ENCODE results near the gene FASLG. TPM values are rescaled to one million over a fixed set of nuclear protein-coding genes. Genes with fewer than 3 reads are reported as not detected.
"Not testable (repeated sequence)": the region's sequence is repeated elsewhere in the genome, so short reads cannot be mapped to it uniquely, and the experiment has no call there.

Gene FASLG
- total RNA-seq, 1 donor from 2014 or later, result not detected

DNA sequence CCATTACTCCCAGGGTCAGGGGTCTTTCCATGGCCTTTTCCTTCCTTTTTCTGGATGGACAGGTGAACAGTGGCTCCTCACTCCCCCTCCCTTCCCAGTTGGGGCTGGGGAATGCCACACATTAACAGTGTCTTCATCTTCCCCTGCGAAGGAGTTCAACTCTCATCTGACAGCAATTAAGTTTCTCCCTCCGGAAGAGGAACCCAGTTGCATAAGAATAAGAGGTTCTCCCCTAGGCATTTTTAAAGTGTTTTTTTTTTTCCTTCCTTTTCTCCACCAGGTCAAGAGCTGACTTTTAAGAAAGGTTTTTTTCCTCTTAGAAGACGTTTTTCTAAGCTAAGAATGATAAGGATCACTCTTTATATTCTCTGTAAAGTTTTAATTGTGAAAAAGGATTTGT is 42.3 kb upstream of the FASLG start:
- DNase-seq, result no peak
- H3K4me1 ChIP-seq, result no peaks in the 10 kb centered on the region
- H3K27ac ChIP-seq (replicated peaks), result no peak overlapping the region
- no peaks in the 10 kb centered on the region for H3K36me3 ChIP-seq
- no peak overlapping the region for H3K4me3 ChIP-seq
- TF ChIP-seq, protein P1, sequence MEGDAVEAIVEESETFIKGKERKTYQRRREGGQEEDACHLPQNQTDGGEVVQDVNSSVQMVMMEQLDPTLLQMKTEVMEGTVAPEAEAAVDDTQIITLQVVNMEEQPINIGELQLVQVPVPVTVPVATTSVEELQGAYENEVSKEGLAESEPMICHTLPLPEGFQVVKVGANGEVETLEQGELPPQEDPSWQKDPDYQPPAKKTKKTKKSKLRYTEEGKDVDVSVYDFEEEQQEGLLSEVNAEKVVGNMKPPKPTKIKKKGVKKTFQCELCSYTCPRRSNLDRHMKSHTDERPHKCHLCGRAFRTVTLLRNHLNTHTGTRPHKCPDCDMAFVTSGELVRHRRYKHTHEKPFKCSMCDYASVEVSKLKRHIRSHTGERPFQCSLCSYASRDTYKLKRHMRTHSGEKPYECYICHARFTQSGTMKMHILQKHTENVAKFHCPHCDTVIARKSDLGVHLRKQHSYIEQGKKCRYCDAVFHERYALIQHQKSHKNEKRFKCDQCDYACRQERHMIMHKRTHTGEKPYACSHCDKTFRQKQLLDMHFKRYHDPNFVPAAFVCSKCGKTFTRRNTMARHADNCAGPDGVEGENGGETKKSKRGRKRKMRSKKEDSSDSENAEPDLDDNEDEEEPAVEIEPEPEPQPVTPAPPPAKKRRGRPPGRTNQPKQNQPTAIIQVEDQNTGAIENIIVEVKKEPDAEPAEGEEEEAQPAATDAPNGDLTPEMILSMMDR (IDR thresholded peaks at IDR 0.05; ENCODE audit: borderline replicate concordance), result no peak
- H3K27me3 ChIP-seq (ENCODE audit: low read depth), result no peaks in the 10 kb centered on the region
- H3K9me3 ChIP-seq (replicated peaks), result peaks cover 52% of the 10 kb centered on the region
- intact Hi-C loops (cut with micrococcal nuclease), result no loop called here

DNA sequence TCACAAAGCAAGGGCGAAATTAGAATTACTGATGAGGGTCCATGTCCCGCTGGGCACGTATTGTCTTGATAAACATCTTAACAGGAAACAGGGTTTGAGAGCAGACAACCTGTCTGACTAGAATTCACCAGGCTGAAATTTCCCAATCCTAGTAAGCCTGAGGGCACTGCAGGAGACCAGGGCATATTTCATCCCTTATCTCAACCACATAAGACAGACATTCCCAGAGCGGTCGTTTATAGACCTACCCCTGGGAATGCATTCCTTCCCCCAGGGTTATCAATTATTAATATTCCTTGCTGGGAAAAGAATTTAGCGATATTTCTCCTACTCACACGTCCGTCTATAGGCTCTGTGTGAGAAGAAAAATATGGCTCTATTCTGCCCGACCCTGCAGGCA is 38.3 kb upstream of the FASLG start:
- H3K36me3 ChIP-seq; H3K27ac ChIP-seq (replicated peaks); H3K4me3 ChIP-seq; intact Hi-C loops (cut with micrococcal nuclease); DNase-seq; H3K4me1 ChIP-seq; H3K27me3 ChIP-seq (ENCODE audit: low read depth): not testable (repeated sequence)
- peaks cover 55% of the 10 kb centered on the region for H3K9me3 ChIP-seq (replicated peaks)

DNA sequence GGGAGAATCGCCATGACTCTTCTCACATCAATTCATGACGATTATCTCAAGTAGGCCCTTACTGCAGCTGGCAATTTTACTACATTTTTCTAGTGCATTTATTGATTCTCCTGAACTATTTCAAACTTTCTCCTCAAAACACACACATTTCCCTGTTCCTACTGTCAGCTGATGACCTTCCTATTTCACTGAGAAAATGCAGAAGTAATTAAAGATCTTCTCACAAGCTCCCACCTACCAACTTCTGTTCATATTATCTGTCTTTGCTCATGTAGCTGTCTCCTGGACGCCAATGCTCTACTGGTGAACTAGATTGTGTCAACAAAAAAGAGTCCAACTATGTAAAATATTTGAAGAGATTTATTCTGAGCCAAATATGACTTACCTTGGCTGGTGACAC is 36.4 kb upstream of the FASLG start:
- Histone ChIP-seq H3K4me3 (no peak overlapping the region), H3K36me3 (no peaks in the 10 kb centered on the region), H3K27ac (replicated peaks) (no peak overlapping the region), H3K9me3 (replicated peaks) (peaks cover 43% of the 10 kb centered on the region), H3K27me3 (ENCODE audit: low read depth) (no peaks in the 10 kb centered on the region), H3K4me1 (no peaks in the 10 kb centered on the region)
- intact Hi-C loops (cut with micrococcal nuclease), result no loop called here
- TF ChIP-seq, protein P1 (IDR thresholded peaks at IDR 0.05; ENCODE audit: borderline replicate concordance), result no peak
- no peak for DNase-seq

GRCh38 chr1:172623748-172624147 is 35.2 kb upstream of the FASLG start:
- intact Hi-C loops (cut with micrococcal nuclease), result no loop called here
- Histone ChIP-seq H3K27ac (replicated peaks) (no peak overlapping the region), H3K4me3 (no peak overlapping the region), H3K27me3 (ENCODE audit: low read depth) (no peaks in the 10 kb centered on the region), H3K36me3 (no peaks in the 10 kb centered on the region), H3K4me1 (no peaks in the 10 kb centered on the region), H3K9me3 (replicated peaks) (peaks cover 31% of the 10 kb centered on the region)
- no peak for DNase-seq
- TF ChIP-seq, protein P1 (IDR thresholded peaks at IDR 0.05; ENCODE audit: borderline replicate concordance), result no peak

DNA sequence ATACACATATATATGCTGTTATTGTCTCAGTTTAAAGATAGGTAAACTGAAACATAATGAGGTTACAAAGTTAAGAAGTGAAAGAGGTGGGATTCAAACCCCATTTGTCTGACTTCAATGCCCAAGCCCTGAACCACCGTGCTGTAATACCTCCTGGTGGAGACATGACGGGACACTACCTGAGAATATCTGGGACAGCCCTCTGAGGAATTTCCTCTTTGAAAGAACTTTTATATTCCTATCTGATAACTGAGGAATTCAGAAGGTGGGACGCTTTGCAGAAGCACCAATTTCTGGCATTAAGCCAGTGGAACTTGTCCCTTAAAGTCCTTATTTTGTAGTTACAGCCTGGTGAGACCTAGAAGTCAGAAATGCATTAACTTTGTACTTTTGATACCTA is 32.1 kb upstream of the FASLG start:
- Histone ChIP-seq H3K27ac (replicated peaks) (no peak overlapping the region), H3K36me3 (no peaks in the 10 kb centered on the region), H3K4me1 (no peaks in the 10 kb centered on the region), H3K27me3 (ENCODE audit: low read depth) (no peaks in the 10 kb centered on the region), H3K4me3 (no peak overlapping the region), H3K9me3 (replicated peaks) (peaks cover 5% of the 10 kb centered on the region)
- intact Hi-C loops (cut with micrococcal nuclease), result no loop called here
- no peak for DNase-seq
- TF ChIP-seq, protein P1 (IDR thresholded peaks at IDR 0.05; ENCODE audit: borderline replicate concordance), result no peak

DNA sequence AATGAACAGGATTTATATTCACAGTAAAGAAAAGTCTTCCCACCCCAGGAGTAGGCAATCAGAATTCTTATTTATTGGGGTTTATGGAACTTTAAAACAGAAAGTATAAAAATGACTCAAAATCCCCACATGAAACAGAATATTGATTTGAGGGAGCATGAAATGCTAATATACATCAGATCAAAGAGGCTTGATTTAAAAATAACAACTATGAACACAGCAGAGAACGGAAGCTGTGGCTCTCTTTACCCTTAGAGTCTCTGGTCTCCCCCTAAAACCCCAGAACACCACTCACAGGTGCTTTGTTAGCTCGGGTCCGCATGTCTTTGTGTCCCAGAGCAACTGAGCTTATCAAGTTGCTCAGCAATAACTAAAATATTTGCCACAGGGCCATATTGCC is 31.2 kb upstream of the FASLG start:
- Histone ChIP-seq H3K4me3 (no peak overlapping the region), H3K27ac (replicated peaks) (no peak overlapping the region), H3K9me3 (replicated peaks) (peaks cover 11% of the 10 kb centered on the region), H3K4me1 (no peaks in the 10 kb centered on the region), H3K36me3 (no peaks in the 10 kb centered on the region), H3K27me3 (ENCODE audit: low read depth) (no peaks in the 10 kb centered on the region)
- intact Hi-C loops (cut with micrococcal nuclease), result no loop called here
- no peak for DNase-seq
- TF ChIP-seq, protein P1 (IDR thresholded peaks at IDR 0.05; ENCODE audit: borderline replicate concordance), result no peak
